Parathyroid adenoma (tissue), 2 donors: ENCODE data around the gene NPEPL1.

Source experiments
- H2AFZ ChIP-seq: fragments of 300-600 bp; sonication (generic); one replicate; pipeline ENCODE4 v1.7.0; 2017; ENCODE audit warnings: antibody characterized with exemption, mild to moderate bottlenecking
- H3K27ac ChIP-seq: fragments of 300-600 bp; sonication (generic); one replicate; pipeline ENCODE4 v1.7.0; 2017
- H3K27me3 ChIP-seq: fragments of 300-600 bp; sonication (generic); one replicate; pipeline ENCODE4 v1.7.0; 2017; ENCODE audit warnings: low read length; ENCODE audit not compliant: control insufficient read depth, insufficient read depth
- H3K36me3 ChIP-seq: fragments of 300-600 bp; sonication (generic); one replicate; pipeline ENCODE4 v1.7.0; 2017; ENCODE audit warnings: low read length; ENCODE audit not compliant: control insufficient read depth, insufficient read depth
- H3K4me1 ChIP-seq: fragments of 300-600 bp; sonication (generic); one replicate; pipeline ENCODE4 v1.7.0; 2017; ENCODE audit warnings: control low read depth
- H3K4me2 ChIP-seq: fragments of 300-600 bp; sonication (generic); one replicate; pipeline ENCODE4 v1.7.0; 2017; ENCODE audit warnings: low read length
- H3K4me3 ChIP-seq: fragments of 300-600 bp; sonication (generic); one replicate; pipeline ENCODE4 v1.7.0; 2017; ENCODE audit warnings: low read depth, low read length
- H3K79me2 ChIP-seq: fragments of 300-600 bp; sonication (generic); one replicate; pipeline ENCODE4 v1.7.0; 2017; ENCODE audit warnings: control low read depth
- H3K9ac ChIP-seq: fragments of 300-600 bp; sonication (generic); one replicate; pipeline ENCODE4 v1.7.0; 2017; ENCODE audit warnings: mild to moderate bottlenecking
- H3K9me3 ChIP-seq: fragments of 300-600 bp; sonication (generic); one replicate; pipeline ENCODE4 v1.7.0; 2017; ENCODE audit warnings: low read length; ENCODE audit not compliant: control insufficient read depth
- TF ChIP-seq, protein P1 (sequence below): fragments of 300-600 bp; sonication (generic); IDR thresholded peaks from one replicate; pipeline ENCODE4 v1.7.0; 2017; ENCODE audit warnings: antibody characterized with exemption, mild to moderate bottlenecking
- donor health status: primary hyperparathyroidism.

NPEPL1 gene

GRCh38 chr20:58675146-58675584, 17.4 kb upstream of the NPEPL1 start:
- Histone ChIP-seq H3K9me3 (no peaks in the 10 kb centered on the region), H3K79me2 (no peaks in the 10 kb centered on the region), H3K36me3 (no peaks in the 10 kb centered on the region), H3K9ac (no peak overlapping the region), H3K27me3 (no peaks in the 10 kb centered on the region), H2AFZ (no peak overlapping the region), H3K27ac (no peak overlapping the region), H3K4me3 (no peak overlapping the region), H3K4me2 (no peak overlapping the region), H3K4me1 (peaks cover 4% of the 10 kb centered on the region)
- TF ChIP-seq, protein P1, sequence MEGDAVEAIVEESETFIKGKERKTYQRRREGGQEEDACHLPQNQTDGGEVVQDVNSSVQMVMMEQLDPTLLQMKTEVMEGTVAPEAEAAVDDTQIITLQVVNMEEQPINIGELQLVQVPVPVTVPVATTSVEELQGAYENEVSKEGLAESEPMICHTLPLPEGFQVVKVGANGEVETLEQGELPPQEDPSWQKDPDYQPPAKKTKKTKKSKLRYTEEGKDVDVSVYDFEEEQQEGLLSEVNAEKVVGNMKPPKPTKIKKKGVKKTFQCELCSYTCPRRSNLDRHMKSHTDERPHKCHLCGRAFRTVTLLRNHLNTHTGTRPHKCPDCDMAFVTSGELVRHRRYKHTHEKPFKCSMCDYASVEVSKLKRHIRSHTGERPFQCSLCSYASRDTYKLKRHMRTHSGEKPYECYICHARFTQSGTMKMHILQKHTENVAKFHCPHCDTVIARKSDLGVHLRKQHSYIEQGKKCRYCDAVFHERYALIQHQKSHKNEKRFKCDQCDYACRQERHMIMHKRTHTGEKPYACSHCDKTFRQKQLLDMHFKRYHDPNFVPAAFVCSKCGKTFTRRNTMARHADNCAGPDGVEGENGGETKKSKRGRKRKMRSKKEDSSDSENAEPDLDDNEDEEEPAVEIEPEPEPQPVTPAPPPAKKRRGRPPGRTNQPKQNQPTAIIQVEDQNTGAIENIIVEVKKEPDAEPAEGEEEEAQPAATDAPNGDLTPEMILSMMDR, result no peak

GRCh38 chr20:58675641-58676040, 17.0 kb upstream of the NPEPL1 start:
- Histone ChIP-seq H3K36me3 (no peaks in the 10 kb centered on the region), H3K4me2 (no peak overlapping the region), H2AFZ (no peak overlapping the region), H3K27me3 (no peaks in the 10 kb centered on the region), H3K79me2 (no peaks in the 10 kb centered on the region), H3K4me1 (peaks cover 4% of the 10 kb centered on the region), H3K9ac (no peak overlapping the region), H3K4me3 (no peak overlapping the region), H3K9me3 (no peaks in the 10 kb centered on the region), H3K27ac (no peak overlapping the region)
- TF ChIP-seq, protein P1, result no peak

GRCh38 chr20:58676161-58676560, 16.4 kb upstream of the NPEPL1 start:
- Histone ChIP-seq H3K9me3 (no peaks in the 10 kb centered on the region), H3K9ac (no peak overlapping the region), H3K4me2 (no peak overlapping the region), H3K27me3 (no peaks in the 10 kb centered on the region), H3K4me1 (peaks cover 4% of the 10 kb centered on the region), H2AFZ (no peak overlapping the region), H3K4me3 (no peak overlapping the region), H3K36me3 (no peaks in the 10 kb centered on the region), H3K79me2 (no peaks in the 10 kb centered on the region), H3K27ac (no peak overlapping the region)
- TF ChIP-seq, protein P1, result no peak

- no peak overlapping the region for H3K4me2 ChIP-seq
- no peak overlapping the region for H3K4me3 ChIP-seq
- no peak overlapping the region for H2AFZ ChIP-seq
- peaks cover 4% of the 10 kb centered on the region for H3K4me1 ChIP-seq
- no peaks in the 10 kb centered on the region for H3K79me2 ChIP-seq
- TF ChIP-seq, protein P1, result no peak
- no peaks in the 10 kb centered on the region for H3K36me3 ChIP-seq
- H3K27ac ChIP-seq, result no peak overlapping the region
- no peaks in the 10 kb centered on the region for H3K9me3 ChIP-seq
- H3K27me3 ChIP-seq, result no peaks in the 10 kb centered on the region
- H3K9ac ChIP-seq, result no peak overlapping the region
Observed at GRCh38 chr20:58677079-58677604, 15.5 kb upstream of the NPEPL1 start.

GRCh38 chr20:58677808-58678207, 14.8 kb upstream of the NPEPL1 start:
- H2AFZ ChIP-seq, result no peak overlapping the region
- H3K36me3 ChIP-seq, result no peaks in the 10 kb centered on the region
- H3K27me3 ChIP-seq, result no peaks in the 10 kb centered on the region
- no peak overlapping the region for H3K4me3 ChIP-seq
- no peaks in the 10 kb centered on the region for H3K9me3 ChIP-seq
- H3K9ac ChIP-seq, result no peak overlapping the region
- H3K4me2 ChIP-seq, result no peak overlapping the region
- peaks cover 4% of the 10 kb centered on the region for H3K4me1 ChIP-seq
- H3K27ac ChIP-seq, result no peak overlapping the region
- no peaks in the 10 kb centered on the region for H3K79me2 ChIP-seq
- TF ChIP-seq, protein P1, result no peak
